Testis (tissue), 2 donors: ENCODE results near the gene MEST.
"Not testable (repeated sequence)": the region's sequence is repeated elsewhere in the genome, so short reads cannot be mapped to it uniquely, and the experiment has no call there.

Source experiments
- CTCF ChIP-seq, 3 experiments: fragments of 450-650 bp in 2 of 3; fragments of 200-600 bp in 1 of 3; sonication (generic) in 1 of 3; IDR thresholded peaks; one replicate each; pipeline ENCODE4 v1.5.1; 2016 to 2019; ENCODE audit warnings: antibody characterized with exemption in 3 of 3, mild to moderate bottlenecking in 2 of 3, moderate library complexity in 1 of 3
- POLR2A ChIP-seq: fragments of 450-650 bp; IDR thresholded peaks from one replicate; pipeline ENCODE4 v1.6.1; 2017; ENCODE audit warnings: antibody characterized with exemption, mild to moderate bottlenecking, moderate library complexity

- not testable (repeated sequence) for TF ChIP-seq CTCF (IDR thresholded peaks at IDR 0.05); POLR2A
Measured at GRCh38 chr7:130527752-130528355, 36.0 kb downstream of the MEST start.
